A172 (cell line): ENCODE results near the gene ELF2. TPM values are rescaled to one million over a fixed set of nuclear protein-coding genes. Genes with fewer than 3 reads are reported as not detected.
"Not testable (repeated sequence)": the region's sequence is repeated elsewhere in the genome, so short reads cannot be mapped to it uniquely, and the experiment has no call there.

Source experiments
- DNase-seq: peaks from one replicate; pipeline ENCODE4 v3.0.0-alpha.2; 2015; ENCODE audit warnings: low spot score
- total RNA-seq: library from RNA; depleted of rRNA; stranded (reverse); fragments of >200 nt; shearing (Covaris generic); gene quantifications from 2 replicates; pipeline ENCODE4 v1.2.3, GENCODE V29; 2014; rRNA removed

Gene ELF2
- 15.0 and 24.7 TPM in 2 replicates for total RNA-seq

- DNase-seq = peak; percentile 68
These were observed at the start of gene ELF2 for GRCh38 chr4:139177049-139177868. Gene ELF2 (minus strand): TSS chr4:139177218. CDS start chr4:139137701, 39,517 bp downstream.

- no peak for DNase-seq
These were observed 46.8 kb upstream of the ELF2 start for GRCh38 chr4:139223682-139224317.

- no peak for DNase-seq
These were observed 45.2 kb upstream of the ELF2 start for GRCh38 chr4:139222215-139222614.

DNA sequence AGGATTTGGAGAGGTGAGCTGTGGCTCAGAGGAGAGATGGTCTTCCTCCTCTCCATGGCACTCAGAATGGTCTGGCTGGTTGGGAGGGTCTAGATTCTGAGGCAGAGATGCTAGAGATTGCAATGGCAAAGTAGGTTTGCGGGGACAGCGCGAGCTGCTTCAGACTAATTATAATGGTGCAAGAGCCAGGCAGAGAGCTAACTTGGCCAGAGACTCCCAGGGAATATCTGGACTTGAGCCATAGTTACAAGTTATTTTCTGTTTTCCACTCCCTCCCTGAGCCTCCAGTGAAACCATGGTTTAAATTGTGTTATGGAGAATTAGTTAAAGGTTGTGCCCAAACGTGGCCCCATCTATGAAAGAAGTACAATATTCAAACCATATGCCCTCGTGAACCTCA lies 44.7 kb upstream of the ELF2 start:
- no peak for DNase-seq

DNA sequence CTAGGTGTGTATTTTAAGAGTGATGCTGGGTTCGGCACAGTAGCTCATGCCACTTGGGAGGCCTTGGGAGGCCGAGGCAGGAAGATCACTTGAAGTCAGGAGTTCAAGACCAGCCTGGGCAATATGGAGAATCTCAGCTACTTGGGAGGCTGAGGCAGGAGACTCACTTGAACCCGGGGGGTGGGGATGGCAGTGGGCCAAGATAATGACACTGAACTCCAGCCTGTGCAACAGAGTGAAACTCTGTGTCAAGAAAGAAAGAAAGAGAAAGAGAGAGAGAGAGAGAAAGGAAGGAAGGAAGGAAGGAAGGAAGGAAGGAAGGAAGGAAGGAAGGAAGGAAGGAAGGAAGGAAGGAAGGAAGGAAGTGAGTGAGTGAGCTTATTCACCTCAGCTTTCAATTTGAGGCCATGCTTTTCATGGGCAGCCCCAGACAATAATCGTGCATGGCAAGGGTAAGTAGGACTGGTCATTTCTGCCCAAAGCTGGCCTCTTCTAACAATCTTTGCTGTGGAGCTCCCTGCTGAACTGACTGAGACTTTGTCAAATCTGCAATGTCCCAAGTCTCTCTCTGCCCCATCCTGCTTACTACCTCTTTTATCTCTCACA lies 42.5 kb upstream of the ELF2 start:
- DNase-seq = no peak

GRCh38 chr4:139214039-139214534 lies 37.1 kb upstream of the ELF2 start:
- no peak for DNase-seq

- not testable (repeated sequence) for DNase-seq
These were observed 36.6 kb upstream of the ELF2 start for GRCh38 chr4:139213633-139214032.

DNA sequence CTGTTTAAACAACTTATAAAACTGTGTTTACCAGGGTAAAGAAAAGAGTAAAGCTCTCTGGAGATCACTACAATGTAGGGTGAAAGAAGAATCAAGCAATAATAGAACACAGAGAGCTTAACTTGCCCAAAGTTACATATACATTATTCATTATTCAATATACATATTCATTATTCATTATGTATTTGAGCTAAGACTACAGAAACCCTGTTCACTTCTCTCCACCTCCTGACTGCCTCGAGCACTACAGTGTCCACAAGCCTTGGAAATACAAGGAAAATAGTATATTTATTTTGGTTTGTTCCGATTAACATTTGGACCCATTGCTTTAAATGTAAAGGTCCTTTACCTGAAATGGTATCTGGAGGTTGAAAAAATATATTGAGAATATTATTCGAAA lies 35.9 kb upstream of the ELF2 start:
- no peak for DNase-seq

DNA sequence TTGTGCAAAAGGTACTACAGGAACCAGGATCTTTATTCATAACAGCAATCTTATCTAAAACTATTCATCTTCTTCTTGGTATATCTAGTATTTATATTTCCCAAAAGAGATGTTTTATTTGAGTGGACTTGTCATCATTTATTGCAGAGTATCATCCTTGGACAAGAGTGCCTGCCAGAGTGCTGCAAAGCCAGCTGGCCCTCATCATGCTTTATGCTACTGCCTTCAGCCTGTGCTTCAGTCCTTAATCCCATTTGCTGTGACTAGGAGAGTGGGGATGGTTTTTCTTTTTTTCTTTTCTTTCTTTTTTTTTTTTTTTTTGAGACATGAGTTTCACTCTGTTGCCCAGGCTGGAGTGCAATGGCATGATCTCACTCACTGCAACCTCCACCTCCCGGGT lies 33.5 kb upstream of the ELF2 start:
- no peak for DNase-seq

- DNase-seq = no peak
These were observed 32.5 kb upstream of the ELF2 start for GRCh38 chr4:139209470-139210063.

DNA sequence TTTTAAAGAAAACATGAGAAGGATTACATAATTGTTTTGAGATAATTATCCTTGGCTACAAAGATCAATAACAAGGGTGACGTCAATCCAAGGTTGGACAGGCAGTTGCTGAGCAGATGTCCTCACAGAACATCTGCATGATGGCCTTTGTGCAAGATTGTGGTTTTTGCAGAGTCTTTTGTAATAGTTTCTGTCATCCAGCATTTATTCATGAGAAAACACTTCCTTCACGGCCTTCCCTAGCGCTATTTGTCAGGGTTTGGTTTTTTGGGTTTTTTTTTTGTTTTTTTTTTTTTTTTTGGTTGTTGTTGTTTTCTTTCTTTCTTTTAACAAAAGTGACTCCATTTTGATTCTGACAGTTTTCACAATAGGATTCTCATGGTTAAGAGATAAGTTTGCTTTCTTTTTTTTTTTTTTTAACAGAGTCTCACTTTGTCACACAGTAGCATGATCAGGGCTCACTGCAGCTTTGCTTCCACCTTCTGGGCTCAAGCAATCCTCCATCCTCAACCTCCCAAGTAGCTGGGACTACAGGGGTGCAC lies 31.5 kb upstream of the ELF2 start:
- DNase-seq = no peak

- no peak for DNase-seq
These were observed 30.9 kb upstream of the ELF2 start for GRCh38 chr4:139207873-139208403.

DNA sequence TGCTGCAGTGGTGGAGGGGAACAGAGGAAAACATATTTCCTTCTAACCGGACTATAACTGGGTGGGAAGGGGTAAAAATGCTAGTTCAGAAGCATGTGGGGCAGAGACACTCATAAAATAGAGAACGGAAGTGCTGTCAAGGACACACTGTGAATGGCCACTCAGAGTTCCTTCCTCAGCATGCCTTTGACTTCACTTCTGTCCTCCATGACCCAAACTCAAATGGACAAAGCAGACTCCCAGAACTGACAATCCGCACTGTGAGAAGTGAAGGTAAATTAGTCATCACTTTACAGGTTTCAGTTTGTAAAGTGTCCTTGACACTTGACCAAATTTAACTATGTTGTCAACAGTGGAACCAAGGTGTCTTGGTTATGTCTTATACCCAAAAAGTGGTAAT lies 30.2 kb upstream of the ELF2 start:
- DNase-seq = no peak

DNA sequence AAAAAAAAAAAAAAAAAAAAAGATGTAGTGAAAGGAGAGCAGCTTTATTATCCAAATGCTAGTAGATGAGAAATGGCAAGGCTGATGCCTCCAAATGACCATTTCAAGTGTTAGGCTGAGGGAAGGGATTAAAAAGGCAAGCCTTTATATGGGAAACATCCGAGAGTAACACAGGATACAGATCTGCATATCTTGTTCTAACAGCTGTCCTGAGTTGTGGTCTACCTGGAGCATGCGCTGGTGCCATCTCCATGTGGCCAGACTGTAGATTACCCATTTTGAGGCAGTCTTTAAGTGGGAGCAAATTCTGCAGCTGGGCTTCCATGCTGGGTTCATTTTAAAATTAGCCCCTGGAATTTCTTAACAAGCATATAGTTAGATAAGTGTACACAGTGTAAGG lies 26.0 kb upstream of the ELF2 start:
- no peak for DNase-seq

- no peak for DNase-seq
These were observed 23.5 kb upstream of the ELF2 start for GRCh38 chr4:139200506-139200905.

DNA sequence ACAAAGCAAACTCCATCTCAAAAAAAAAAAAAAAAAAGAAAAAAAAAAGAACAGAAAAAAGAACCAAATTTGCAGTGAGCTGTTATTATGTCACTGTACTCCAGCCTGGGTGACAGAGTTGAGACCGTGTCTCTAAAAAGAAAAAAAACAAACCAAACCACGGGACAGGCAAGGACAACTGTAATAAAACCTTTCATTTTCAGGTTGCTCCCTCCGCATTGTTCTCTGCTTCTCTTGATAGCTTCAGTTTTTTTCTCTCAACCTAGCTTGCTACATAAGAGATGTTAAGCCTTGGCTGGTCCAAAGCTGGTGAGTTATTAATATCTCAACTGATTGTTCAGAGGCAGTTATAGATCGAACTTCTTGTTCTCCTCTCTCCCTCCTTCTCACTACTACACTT lies 23.1 kb upstream of the ELF2 start:
- no peak for DNase-seq

DNA sequence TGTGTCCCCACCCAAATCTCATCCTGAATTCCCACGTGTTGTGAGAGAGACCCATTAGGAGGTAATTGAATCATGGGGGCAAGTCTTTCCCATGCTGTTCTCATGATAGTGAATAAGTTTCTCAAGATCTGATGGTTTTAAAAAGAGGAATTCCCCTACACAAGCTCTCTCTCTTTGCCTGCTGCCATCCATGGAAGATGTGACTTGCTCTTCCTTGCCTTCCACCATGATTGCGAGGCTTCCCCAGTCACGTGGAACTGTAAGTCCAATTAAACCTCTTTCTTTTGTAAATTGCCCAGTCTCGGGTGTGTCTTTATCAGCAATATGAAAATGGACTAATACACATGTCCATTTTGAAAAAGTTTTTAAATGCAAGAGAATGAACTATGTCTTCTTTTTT lies 20.2 kb upstream of the ELF2 start:
- not testable (repeated sequence) for DNase-seq

- DNase-seq = no peak
These were observed 19.4 kb upstream of the ELF2 start for GRCh38 chr4:139196462-139196861.

DNA sequence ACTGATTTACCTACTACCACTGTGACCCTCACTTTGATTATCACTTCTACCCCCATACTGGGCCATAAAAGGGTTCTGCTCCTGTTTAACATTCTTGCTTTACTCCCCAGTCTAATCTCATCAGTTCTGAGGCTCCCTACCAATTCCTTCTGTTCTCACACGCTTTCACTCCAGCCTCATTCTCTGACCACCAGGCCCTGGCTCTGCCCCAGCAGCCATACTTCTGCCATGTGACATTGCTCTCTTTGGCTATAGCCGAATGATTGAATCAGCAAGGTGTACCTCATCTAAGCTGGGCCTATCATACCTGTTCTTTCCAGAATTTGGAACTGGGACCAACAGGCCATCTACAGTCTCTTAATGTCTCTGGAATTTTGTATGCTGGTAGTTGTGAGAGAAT lies 14.4 kb upstream of the ELF2 start:
- no peak for DNase-seq

DNA sequence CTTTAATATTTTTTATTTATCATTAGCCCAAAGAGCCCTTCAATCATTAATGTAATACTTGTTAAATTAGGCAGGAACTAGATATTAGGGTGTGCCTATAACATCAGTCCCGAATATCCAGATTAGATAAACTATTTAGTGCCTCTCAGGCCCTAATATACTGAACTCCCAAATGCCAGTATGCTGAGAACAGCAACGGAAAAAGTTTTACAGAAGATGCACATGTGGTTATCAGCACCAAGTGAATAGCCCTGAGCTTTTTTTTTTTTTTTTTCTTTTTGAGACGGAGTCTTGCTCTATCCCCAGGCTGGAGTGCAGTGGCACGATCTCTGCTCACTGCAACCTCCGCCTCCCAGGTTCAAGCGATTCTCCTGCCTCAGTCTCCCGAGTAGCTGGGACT lies 13.0 kb upstream of the ELF2 start:
- DNase-seq = no peak

DNA sequence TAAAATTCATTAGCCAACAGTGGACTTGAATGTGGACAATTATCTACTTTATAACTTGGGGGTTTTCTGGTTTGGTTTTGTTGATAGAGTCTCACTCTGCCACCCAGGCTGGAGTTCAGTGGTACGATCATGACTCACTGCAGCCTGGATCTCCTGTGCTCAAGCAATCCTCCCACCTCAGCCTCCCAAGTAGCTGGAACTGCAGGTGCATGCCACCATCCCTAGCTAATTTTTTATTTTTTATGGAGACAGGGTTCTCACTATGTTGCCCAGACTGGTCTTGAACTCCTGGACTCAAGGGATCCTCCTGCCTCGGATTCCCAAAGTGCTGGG lies 12.4 kb upstream of the ELF2 start:
- no peak for DNase-seq
